Testis (tissue), 3 donors: ENCODE measurements around the gene GRID2. TPM values are rescaled to one million over a fixed set of nuclear protein-coding genes. Genes with fewer than 3 reads are reported as not detected.
A peak's percentile ranks its signal among the peaks of the same experiment; 100 is the strongest.

ENCODE experiments used
- DNase-seq: peaks from one replicate; pipeline ENCODE4 v3.0.0-alpha.2; 2019
- H3K27ac ChIP-seq, 2 donors: fragments of 200-600 bp; sonication (generic); one replicate each; pipeline ENCODE4 v1.5.1; 2019
- H3K27me3 ChIP-seq: fragments of 200-600 bp; sonication (generic); one replicate; pipeline ENCODE4 v1.5.1; 2019
- H3K36me3 ChIP-seq: fragments of 200-600 bp; sonication (generic); one replicate; pipeline ENCODE4 v1.5.1; 2017; ENCODE audit warnings: low read depth; ENCODE audit errors: missing control alignments
- H3K4me1 ChIP-seq: fragments of 200-600 bp; sonication (generic); one replicate; pipeline ENCODE4 v1.5.1; 2019
- H3K4me3 ChIP-seq, 2 donors: fragments of 200-600 bp; sonication (generic); one replicate each; pipeline ENCODE4 v1.5.1; 2017 to 2019
- H3K9me3 ChIP-seq: fragments of 200-600 bp; sonication (generic); one replicate; pipeline ENCODE4 v1.5.1; 2017
- POLR2A ChIP-seq: fragments of 450-650 bp; IDR thresholded peaks from one replicate; pipeline ENCODE4 v1.6.1; 2017; ENCODE audit warnings: antibody characterized with exemption, mild to moderate bottlenecking, moderate library complexity
- WGBS, 2 donors: methylation state at CpG; one replicate each; pipeline ENCODE4 v1.1.5; 2018; 5-methylcytosine and 5-hydroxymethylcytosine counted together
- intact Hi-C: fragments of 100-400 bp; cut with DNase I; formaldehyde crosslinking; loops from one replicate; pipeline ENCODE4 v1.15.1; 2023; ENCODE audit warnings: low total_unique reads
- polyA plus RNA-seq: library from polyadenylated mRNA; stranded (reverse); fragments of 350-450 nt; fragmentation: Illumina TruSeq; extraction: RNeasy Lipid Tissue Mini Kit (QIAGEN cat#74804); gene quantifications from one replicate; pipeline ENCODE4 v1.2.3, GENCODE V29; 2014; ENCODE audit warnings: low read depth, low replicate concordance; ENCODE audit not compliant: insufficient read depth
- total RNA-seq, 2 donors: library from RNA; depleted of rRNA; stranded (reverse); fragments of >200 nt; gene quantifications; one replicate each; pipeline ENCODE4 v1.2.3, GENCODE V29; 2016
- TF ChIP-seq, protein P1 (sequence below), 3 experiments: fragments of 450-650 bp in 2 of 3; fragments of 200-600 bp in 1 of 3; sonication (generic) in 1 of 3; IDR thresholded peaks; one replicate each; pipeline ENCODE4 v1.5.1; 2016 to 2019; ENCODE audit warnings: antibody characterized with exemption in 3 of 3, mild to moderate bottlenecking in 2 of 3, moderate library complexity in 1 of 3

GRID2 gene
- total and polyA plus RNA-seq, 3 donors from 2014 or later, result 27.1 to 34.6 (median 32.7) TPM

GRCh38 chr4:93764639-93765246 lies 1461.0 kb downstream of the GRID2 start:
- intact Hi-C loops, result no loop called here
- peak; percentile 52 for DNase-seq
- TF ChIP-seq, protein P1, sequence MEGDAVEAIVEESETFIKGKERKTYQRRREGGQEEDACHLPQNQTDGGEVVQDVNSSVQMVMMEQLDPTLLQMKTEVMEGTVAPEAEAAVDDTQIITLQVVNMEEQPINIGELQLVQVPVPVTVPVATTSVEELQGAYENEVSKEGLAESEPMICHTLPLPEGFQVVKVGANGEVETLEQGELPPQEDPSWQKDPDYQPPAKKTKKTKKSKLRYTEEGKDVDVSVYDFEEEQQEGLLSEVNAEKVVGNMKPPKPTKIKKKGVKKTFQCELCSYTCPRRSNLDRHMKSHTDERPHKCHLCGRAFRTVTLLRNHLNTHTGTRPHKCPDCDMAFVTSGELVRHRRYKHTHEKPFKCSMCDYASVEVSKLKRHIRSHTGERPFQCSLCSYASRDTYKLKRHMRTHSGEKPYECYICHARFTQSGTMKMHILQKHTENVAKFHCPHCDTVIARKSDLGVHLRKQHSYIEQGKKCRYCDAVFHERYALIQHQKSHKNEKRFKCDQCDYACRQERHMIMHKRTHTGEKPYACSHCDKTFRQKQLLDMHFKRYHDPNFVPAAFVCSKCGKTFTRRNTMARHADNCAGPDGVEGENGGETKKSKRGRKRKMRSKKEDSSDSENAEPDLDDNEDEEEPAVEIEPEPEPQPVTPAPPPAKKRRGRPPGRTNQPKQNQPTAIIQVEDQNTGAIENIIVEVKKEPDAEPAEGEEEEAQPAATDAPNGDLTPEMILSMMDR (IDR thresholded peaks at IDR 0.05), result peak; percentile 55 to 77 (median 61)
- no peak for TF ChIP-seq POLR2A
- no peaks in the 10 kb centered on the region for H3K9me3 ChIP-seq
- H3K36me3 ChIP-seq, result no peaks in the 10 kb centered on the region
- H3K27ac ChIP-seq, result no peak overlapping the region
- no peak overlapping the region for H3K4me3 ChIP-seq
- no peaks in the 10 kb centered on the region for H3K27me3 ChIP-seq
- H3K4me1 ChIP-seq, result no peaks in the 10 kb centered on the region
- 10 to 12% methylated on average over 5 of the region's 5 CpGs for WGBS, 2 donors

- 69 to 84% methylated on average over 5 of the region's 5 CpGs for WGBS, 2 donors
- no peaks in the 10 kb centered on the region for H3K27me3 ChIP-seq
- no peaks in the 10 kb centered on the region for H3K9me3 ChIP-seq
- H3K36me3 ChIP-seq, result no peaks in the 10 kb centered on the region
- H3K27ac ChIP-seq, result no peak overlapping the region
- TF ChIP-seq, protein P1 (IDR thresholded peaks at IDR 0.05), result no peak
- TF ChIP-seq POLR2A, result no peak
- H3K4me1 ChIP-seq, result no peaks in the 10 kb centered on the region
- no peak overlapping the region for H3K4me3 ChIP-seq
- intact Hi-C loops, result no loop called here
- DNase-seq, result no peak
Measured at GRCh38 chr4:93767917-93768316, 1464.2 kb downstream of the GRID2 start.

DNA sequence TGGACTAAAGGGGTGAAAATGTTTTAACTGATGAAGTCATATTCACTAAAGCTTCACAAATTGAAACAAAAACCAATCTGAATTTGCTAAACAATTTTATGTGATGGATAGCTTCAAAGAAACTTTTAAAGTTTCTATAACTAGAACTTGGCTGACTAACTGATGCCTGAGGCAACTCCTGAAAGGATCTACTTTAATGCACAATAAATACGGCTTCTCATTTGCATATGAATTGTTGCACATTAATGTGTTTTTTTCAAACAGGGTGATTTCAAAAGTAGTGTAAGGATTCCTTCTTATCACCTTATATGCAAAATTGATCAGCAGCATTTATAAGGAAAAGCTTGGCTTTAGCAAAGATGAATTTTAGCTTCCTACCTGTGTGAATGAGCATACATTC lies 1466.4 kb downstream of the GRID2 start:
- intact Hi-C loops, result no loop called here
- TF ChIP-seq, protein P1 (IDR thresholded peaks at IDR 0.05), result no peak
- no peak for TF ChIP-seq POLR2A
- Histone ChIP-seq H3K9me3 (no peaks in the 10 kb centered on the region), H3K27ac (no peak overlapping the region), H3K4me1 (no peaks in the 10 kb centered on the region), H3K27me3 (no peaks in the 10 kb centered on the region), H3K36me3 (no peaks in the 10 kb centered on the region), H3K4me3 (no peak overlapping the region)
- no peak for DNase-seq
- WGBS, 2 donors, result 97 to 100% methylated on average over 1 of the region's 1 CpG

DNA sequence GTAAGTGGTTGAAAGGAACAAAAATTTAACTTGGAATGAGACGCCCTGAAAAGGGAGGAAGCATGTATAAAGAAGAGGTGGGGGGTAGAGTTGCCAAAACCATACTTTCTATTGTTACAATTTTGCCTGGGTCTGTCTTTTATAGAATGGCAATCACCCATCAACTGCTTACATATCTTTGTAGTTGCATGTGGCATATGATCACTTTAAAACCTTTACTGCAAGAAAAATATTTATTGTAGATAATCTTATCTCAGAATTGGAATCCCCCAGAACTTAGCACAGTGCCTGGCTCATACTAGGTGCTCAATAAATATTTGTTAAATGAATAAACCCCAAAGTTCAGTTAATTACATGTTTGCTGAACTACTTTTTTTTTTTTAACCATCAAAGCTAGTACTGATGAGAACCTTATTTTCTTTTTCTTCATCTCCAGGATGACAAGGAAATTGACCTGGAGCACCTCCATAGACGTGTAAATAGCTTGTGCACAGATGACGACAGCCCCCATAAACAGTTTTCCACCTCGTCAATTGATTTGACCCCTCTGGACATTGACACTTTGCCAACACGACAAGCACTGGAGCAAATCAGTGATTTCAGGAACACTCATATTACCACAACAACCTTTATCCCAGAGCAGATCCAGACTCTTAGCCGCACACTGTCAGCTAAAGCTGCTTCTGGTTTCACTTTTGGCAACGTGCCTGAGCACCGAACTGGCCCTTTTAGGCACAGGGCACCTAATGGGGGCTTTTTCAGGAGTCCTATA lies 1468.1 kb downstream of the GRID2 start:
- intact Hi-C loops, result no loop called here
- 82 to 84% methylated on average over 8 of the region's 8 CpGs for WGBS, 2 donors
- TF ChIP-seq, protein P1 (IDR thresholded peaks at IDR 0.05), result no peak
- no peak for TF ChIP-seq POLR2A

GRCh38 chr4:93772858-93773257 lies 1469.1 kb downstream of the GRID2 start:
- no peaks in the 10 kb centered on the region for H3K9me3 ChIP-seq
- no peak overlapping the region for H3K4me3 ChIP-seq
- H3K4me1 ChIP-seq, result no peaks in the 10 kb centered on the region
- H3K27me3 ChIP-seq, result no peaks in the 10 kb centered on the region
- intact Hi-C loops, result no loop called here
- TF ChIP-seq, protein P1 (IDR thresholded peaks at IDR 0.05), result no peak
- no peak for TF ChIP-seq POLR2A
- DNase-seq, result no peak
- H3K27ac ChIP-seq, result no peak overlapping the region
- H3K36me3 ChIP-seq, result no peaks in the 10 kb centered on the region

More for the DNA sequence above, 1468.1 kb downstream of the GRID2 start:
- DNase-seq, result no peak
- no peak overlapping the region for H3K4me3 ChIP-seq
- no peaks in the 10 kb centered on the region for H3K9me3 ChIP-seq
- no peak overlapping the region for H3K27ac ChIP-seq
- no peaks in the 10 kb centered on the region for H3K36me3 ChIP-seq
- no peaks in the 10 kb centered on the region for H3K4me1 ChIP-seq
- no peaks in the 10 kb centered on the region for H3K27me3 ChIP-seq
